PC-9 (cell line): Measurements from ENCODE around the gene RAB37.

ENCODE experiments used
- EZH2 ChIP-seq: fragments of 200-600 bp; sonication (generic); IDR thresholded peaks from 2 replicates; pipeline ENCODE4 v1.8.0; 2017; ENCODE audit warnings: antibody characterized with exemption, low read depth
- TF ChIP-seq, protein P1 (sequence below): fragments of 200-600 bp; sonication (generic); conservative IDR thresholded peaks from 2 replicates; pipeline ENCODE4 v1.6.1; 2017; ENCODE audit warnings: mixed run types, antibody characterized with exemption, mild to moderate bottlenecking, moderate library complexity

DNA sequence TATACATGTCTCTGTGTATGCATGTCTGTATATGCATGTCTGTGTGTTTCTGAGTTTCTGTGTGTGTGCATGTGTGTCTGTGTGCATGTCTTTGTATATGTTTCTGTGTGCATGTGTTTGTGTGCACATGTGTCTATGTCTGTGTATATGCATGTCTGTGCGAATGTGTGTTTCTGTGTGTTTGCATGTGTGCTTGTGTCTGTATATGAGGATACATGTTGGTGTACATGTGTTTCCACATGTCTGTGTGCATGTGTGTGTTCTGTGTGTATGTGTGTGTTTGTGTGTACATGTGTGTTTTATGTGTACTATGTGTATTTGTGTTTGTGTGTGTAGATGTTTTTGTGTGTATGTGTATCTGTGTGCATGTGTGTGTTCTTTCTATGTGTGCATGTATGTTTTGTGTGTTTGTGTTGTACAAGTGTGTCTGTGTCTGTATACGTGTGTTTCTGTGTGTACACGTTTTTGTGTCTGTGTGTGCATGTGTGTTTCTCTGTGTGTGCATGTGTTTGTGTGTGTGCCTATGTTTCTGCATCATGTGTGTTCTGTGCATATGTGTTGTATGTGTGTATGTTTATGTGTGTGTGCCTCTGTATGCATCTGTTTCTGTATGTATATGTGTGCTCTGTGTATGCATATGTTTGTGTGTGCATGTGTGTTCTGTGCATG is 8.9 kb upstream of the RAB37 start:
- TF ChIP-seq, protein P1, sequence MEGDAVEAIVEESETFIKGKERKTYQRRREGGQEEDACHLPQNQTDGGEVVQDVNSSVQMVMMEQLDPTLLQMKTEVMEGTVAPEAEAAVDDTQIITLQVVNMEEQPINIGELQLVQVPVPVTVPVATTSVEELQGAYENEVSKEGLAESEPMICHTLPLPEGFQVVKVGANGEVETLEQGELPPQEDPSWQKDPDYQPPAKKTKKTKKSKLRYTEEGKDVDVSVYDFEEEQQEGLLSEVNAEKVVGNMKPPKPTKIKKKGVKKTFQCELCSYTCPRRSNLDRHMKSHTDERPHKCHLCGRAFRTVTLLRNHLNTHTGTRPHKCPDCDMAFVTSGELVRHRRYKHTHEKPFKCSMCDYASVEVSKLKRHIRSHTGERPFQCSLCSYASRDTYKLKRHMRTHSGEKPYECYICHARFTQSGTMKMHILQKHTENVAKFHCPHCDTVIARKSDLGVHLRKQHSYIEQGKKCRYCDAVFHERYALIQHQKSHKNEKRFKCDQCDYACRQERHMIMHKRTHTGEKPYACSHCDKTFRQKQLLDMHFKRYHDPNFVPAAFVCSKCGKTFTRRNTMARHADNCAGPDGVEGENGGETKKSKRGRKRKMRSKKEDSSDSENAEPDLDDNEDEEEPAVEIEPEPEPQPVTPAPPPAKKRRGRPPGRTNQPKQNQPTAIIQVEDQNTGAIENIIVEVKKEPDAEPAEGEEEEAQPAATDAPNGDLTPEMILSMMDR = no peak
- TF ChIP-seq EZH2 = no peak
